ENCODE results near the gene OCIAD1. TPM values are rescaled to one million over a fixed set of nuclear protein-coding genes. Genes with fewer than 3 reads are reported as not detected.

OCIAD1 gene
- total and polyA plus RNA-seq, 4 donors, result 52.4 to 114 (median 82.6) TPM

DNA sequence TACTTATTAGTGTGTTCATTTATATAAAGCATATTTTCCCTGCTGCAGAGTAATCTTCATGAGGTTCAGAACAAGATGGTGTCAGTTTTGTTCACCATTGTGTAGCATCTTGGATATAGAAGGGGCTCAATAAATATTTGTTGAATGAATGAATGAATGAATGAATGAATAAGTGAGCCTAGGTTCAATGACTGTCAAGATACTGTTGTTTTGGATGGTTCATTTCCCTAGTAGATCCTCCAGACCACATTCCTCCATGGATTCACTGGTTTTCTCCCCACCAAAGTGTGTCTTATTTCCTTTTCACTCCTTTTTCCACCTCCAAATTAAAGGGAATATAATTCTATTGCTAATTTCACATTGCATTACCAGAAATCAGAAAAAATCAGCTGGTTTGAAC is 77.8 kb downstream of the OCIAD1 start:
- Histone ChIP-seq H3K36me3 (ENCODE audit: control insufficient read depth in 4 of 4, insufficient read depth in 3 of 4, low read depth in 1 of 4, low read length in 3 of 4) (peaks cover 0 to 2% (median 0%) of the 10 kb centered on the region in 4 donors), H3K4me1 (ENCODE audit: control insufficient read depth in 4 of 4, insufficient read depth in 4 of 4, low read length in 3 of 4) (peaks cover 7 to 24% (median 14%) of the 10 kb centered on the region in 4 donors)
- TF ChIP-seq RXRA (IDR thresholded peaks at IDR 0.05), result no peak
- no peak for TF ChIP-seq SP1 (IDR thresholded peaks at IDR 0.05)
- TF ChIP-seq, protein P1, sequence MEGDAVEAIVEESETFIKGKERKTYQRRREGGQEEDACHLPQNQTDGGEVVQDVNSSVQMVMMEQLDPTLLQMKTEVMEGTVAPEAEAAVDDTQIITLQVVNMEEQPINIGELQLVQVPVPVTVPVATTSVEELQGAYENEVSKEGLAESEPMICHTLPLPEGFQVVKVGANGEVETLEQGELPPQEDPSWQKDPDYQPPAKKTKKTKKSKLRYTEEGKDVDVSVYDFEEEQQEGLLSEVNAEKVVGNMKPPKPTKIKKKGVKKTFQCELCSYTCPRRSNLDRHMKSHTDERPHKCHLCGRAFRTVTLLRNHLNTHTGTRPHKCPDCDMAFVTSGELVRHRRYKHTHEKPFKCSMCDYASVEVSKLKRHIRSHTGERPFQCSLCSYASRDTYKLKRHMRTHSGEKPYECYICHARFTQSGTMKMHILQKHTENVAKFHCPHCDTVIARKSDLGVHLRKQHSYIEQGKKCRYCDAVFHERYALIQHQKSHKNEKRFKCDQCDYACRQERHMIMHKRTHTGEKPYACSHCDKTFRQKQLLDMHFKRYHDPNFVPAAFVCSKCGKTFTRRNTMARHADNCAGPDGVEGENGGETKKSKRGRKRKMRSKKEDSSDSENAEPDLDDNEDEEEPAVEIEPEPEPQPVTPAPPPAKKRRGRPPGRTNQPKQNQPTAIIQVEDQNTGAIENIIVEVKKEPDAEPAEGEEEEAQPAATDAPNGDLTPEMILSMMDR (IDR thresholded peaks at IDR 0.05; ENCODE audit: low read depth, low read length, missing input control), result no peak
- TF ChIP-seq HNF4G (IDR thresholded peaks at IDR 0.05), result no peak
- no peak for TF ChIP-seq MAX (IDR thresholded peaks at IDR 0.05)
- no peak for TF ChIP-seq NR2F2 (IDR thresholded peaks at IDR 0.05)

GRCh38 chr4:48909697-48910096 is 78.8 kb downstream of the OCIAD1 start:
- 89% methylated on average over 3 of the region's 3 CpGs for WGBS
- DNase-seq (ENCODE audit: low spot score), result no peak

More for the DNA sequence above, 77.8 kb downstream of the OCIAD1 start:
- no peak for DNase-seq (ENCODE audit: low spot score)
- H3K27me3 ChIP-seq (ENCODE audit: control insufficient read depth in 4 of 4, insufficient read depth in 4 of 4, low read length in 3 of 4), result no peaks in the 10 kb centered on the region
- no peak overlapping the region for H3K9ac ChIP-seq (ENCODE audit: low read depth in 1 of 2, low read length in 2 of 2)
- no peaks in the 10 kb centered on the region for H3K9me3 ChIP-seq (ENCODE audit: control insufficient read depth in 4 of 4, low read length in 3 of 4)
- no peak overlapping the region for H3K27ac ChIP-seq (ENCODE audit: low read depth in 1 of 2, low read length in 2 of 2)
- H3K4me3 ChIP-seq (ENCODE audit: low read depth in 1 of 3, low read length in 3 of 3), result no peak overlapping the region

GRCh38 chr4:48910511-48910910 is 79.6 kb downstream of the OCIAD1 start:
- H3K9me3 ChIP-seq (ENCODE audit: control insufficient read depth in 4 of 4, low read length in 3 of 4), result no peaks in the 10 kb centered on the region
- H3K27ac ChIP-seq (ENCODE audit: low read depth in 1 of 2, low read length in 2 of 2), result no peak overlapping the region
- no peak overlapping the region for H3K9ac ChIP-seq (ENCODE audit: low read depth in 1 of 2, low read length in 2 of 2)
- no peak for TF ChIP-seq ATF3 (IDR thresholded peaks at IDR 0.05)
- TF ChIP-seq RXRA (IDR thresholded peaks at IDR 0.05), result no peak
- TF ChIP-seq YY1 (IDR thresholded peaks at IDR 0.05), result no peak
- TF ChIP-seq GABPA (IDR thresholded peaks at IDR 0.05 in 1 of 2, conservative IDR thresholded peaks at IDR 0.05 in 1 of 2), result no peak
- TF ChIP-seq, protein P1 (IDR thresholded peaks at IDR 0.05; ENCODE audit: low read depth, low read length, missing input control), result no peak
- no peak for TF ChIP-seq NR2F2 (IDR thresholded peaks at IDR 0.05)
- no peak for TF ChIP-seq MAX (IDR thresholded peaks at IDR 0.05)
- no peak for TF ChIP-seq RAD21 (IDR thresholded peaks at IDR 0.05)
- no peak for TF ChIP-seq FOXA1 (IDR thresholded peaks at IDR 0.05)
- no peak for TF ChIP-seq ZBTB33 (IDR thresholded peaks at IDR 0.05)
- no peak for TF ChIP-seq HNF4A (conservative IDR thresholded peaks at IDR 0.05)
- TF ChIP-seq TAF1 (conservative IDR thresholded peaks at IDR 0.05), result no peak
- TF ChIP-seq REST (IDR thresholded peaks at IDR 0.05), result no peak
- no peak for TF ChIP-seq JUND (IDR thresholded peaks at IDR 0.05)
- no peak for TF ChIP-seq HNF4G (IDR thresholded peaks at IDR 0.05)
- H3K4me3 ChIP-seq (ENCODE audit: low read depth in 1 of 3, low read length in 3 of 3), result no peak overlapping the region
- H3K4me1 ChIP-seq (ENCODE audit: control insufficient read depth in 4 of 4, insufficient read depth in 4 of 4, low read length in 3 of 4), result peaks cover 3 to 11% (median 7%) of the 10 kb centered on the region in 4 donors
- DNase-seq (ENCODE audit: low spot score), result no peak
- H3K27me3 ChIP-seq (ENCODE audit: control insufficient read depth in 4 of 4, insufficient read depth in 4 of 4, low read length in 3 of 4), result no peaks in the 10 kb centered on the region
- H3K36me3 ChIP-seq (ENCODE audit: control insufficient read depth in 4 of 4, insufficient read depth in 3 of 4, low read depth in 1 of 4, low read length in 3 of 4), result no peaks in the 10 kb centered on the region

More at GRCh38 chr4:48909697-48910096, 78.8 kb downstream of the OCIAD1 start:
- H3K27me3 ChIP-seq (ENCODE audit: control insufficient read depth in 4 of 4, insufficient read depth in 4 of 4, low read length in 3 of 4), result no peaks in the 10 kb centered on the region
- H3K36me3 ChIP-seq (ENCODE audit: control insufficient read depth in 4 of 4, insufficient read depth in 3 of 4, low read depth in 1 of 4, low read length in 3 of 4), result no peaks in the 10 kb centered on the region
- H3K4me3 ChIP-seq (ENCODE audit: low read depth in 1 of 3, low read length in 3 of 3), result no peak overlapping the region
- H3K9me3 ChIP-seq (ENCODE audit: control insufficient read depth in 4 of 4, low read length in 3 of 4), result no peaks in the 10 kb centered on the region
- H3K4me1 ChIP-seq (ENCODE audit: control insufficient read depth in 4 of 4, insufficient read depth in 4 of 4, low read length in 3 of 4), result peaks cover 6 to 19% (median 13%) of the 10 kb centered on the region in 4 donors
- no peak for TF ChIP-seq RAD21 (IDR thresholded peaks at IDR 0.05)
- no peak overlapping the region for H3K9ac ChIP-seq (ENCODE audit: low read depth in 1 of 2, low read length in 2 of 2)
- no peak overlapping the region for H3K27ac ChIP-seq (ENCODE audit: low read depth in 1 of 2, low read length in 2 of 2)

All from liver (tissue), 9 donors.